ENCODE measurements around the gene GLIPR2. TPM values are rescaled to one million over a fixed set of nuclear protein-coding genes. Genes with fewer than 3 reads are reported as not detected.

Gene GLIPR2
- polyA plus RNA-seq, 1 of the 3 experiments (the other 2 are of a cell fraction), result 38.3 TPM

GRCh38 chr9:36088020-36088419 lies 48.5 kb upstream of the GLIPR2 start:
- Histone ChIP-seq H4K20me1 (ENCODE audit: insufficient read depth) (no peaks in the 10 kb centered on the region), H3K79me2 (ENCODE audit: insufficient read depth) (no peaks in the 10 kb centered on the region), H3K27ac (ENCODE audit: low read depth in 2 of 2, low read length in 1 of 2) (no peak overlapping the region), H3K9me3 (no peaks in the 10 kb centered on the region), H3K9ac (no peak overlapping the region), H3K4me2 (no peak overlapping the region), H2AFZ (ENCODE audit: low read depth) (no peak overlapping the region), H3K9me2 (no peaks in the 10 kb centered on the region), H3K27me3 (ENCODE audit: insufficient read depth) (no peaks in the 10 kb centered on the region), H3K36me3 (replicated peaks in 1 of 2; ENCODE audit: control insufficient read depth in 1 of 2, insufficient read depth in 2 of 2, low read length in 1 of 2) (peaks cover 27 to 34% of the 10 kb centered on the region in 2 experiments), H3F3A (replicated peaks; ENCODE audit: insufficient read depth) (peaks cover 50% of the 10 kb centered on the region), H3K4me1 (ENCODE audit: control insufficient read depth in 1 of 2, insufficient read depth in 2 of 2, low read depth in 1 of 2, low read length in 1 of 2) (peaks cover 0 to 7% of the 10 kb centered on the region in 2 experiments; a peak in 2 of 4 replicates), H3K4me3 (ENCODE audit: low read depth in 2 of 2, low read length in 1 of 2) (no peak overlapping the region)
- ChIA-PET CTCF (interaction anchor here (0.6 to 2.6 kb wide), 2 partner anchors 15 to 79 kb away, joined by 3 to 17 read pairs; no protein-coding TSS in a partner anchor), POLR2A (no interaction called here)
- TF ChIP-seq CHD2 (IDR thresholded peaks at IDR 0.05; ENCODE audit: low read length, partially characterized antibody) (no peak), MAX (IDR thresholded peaks at IDR 0.05; ENCODE audit: low read depth) (no peak), REST (IDR thresholded peaks at IDR 0.05; ENCODE audit: low read depth, low read length) (no peak), CTCF (IDR thresholded peaks at IDR 0.05) (no peak), TCF12 (IDR thresholded peaks at IDR 0.05) (no peak), FOXJ3 (CRISPR knock-in tag; IDR thresholded peaks at IDR 0.05) (no peak), USF2 (IDR thresholded peaks at IDR 0.05; ENCODE audit: borderline replicate concordance, low read depth, low read length) (no peak), RXRA (IDR thresholded peaks at IDR 0.05; ENCODE audit: borderline replicate concordance, low read depth) (no peak)
- no peak for DNase-seq
- WGBS (ENCODE audit: low lambda C conversion rate), result 94% methylated on average over 3 of the region's 3 CpGs

Data from SK-N-SH (cell line).